Hepatocyte (in vitro differentiated cells): Measurements from ENCODE around the gene STX3.

ENCODE experiments used
- EZH2 ChIP-seq: fragments of 200-600 bp; sonication (generic); IDR thresholded peaks from 2 replicates; pipeline ENCODE4 v1.6.1; 2016; ENCODE audit warnings: antibody characterized with exemption, mild to moderate bottlenecking, borderline replicate concordance
- EZH2phosphoT487 ChIP-seq: fragments of 200-600 bp; sonication (generic); IDR thresholded peaks from one replicate; pipeline ENCODE4 v1.6.1; 2018; ENCODE audit warnings: antibody characterized with exemption, mild to moderate bottlenecking, low read depth, moderate library complexity; ENCODE audit not compliant: unreplicated experiment, severe bottlenecking
- TF ChIP-seq, protein P1 (sequence below): fragments of 200-600 bp; sonication (generic); IDR thresholded peaks from 2 replicates; pipeline ENCODE4 v1.5.1; 2016; ENCODE audit warnings: antibody characterized with exemption, mild to moderate bottlenecking; ENCODE audit not compliant: poor library complexity

DNA sequence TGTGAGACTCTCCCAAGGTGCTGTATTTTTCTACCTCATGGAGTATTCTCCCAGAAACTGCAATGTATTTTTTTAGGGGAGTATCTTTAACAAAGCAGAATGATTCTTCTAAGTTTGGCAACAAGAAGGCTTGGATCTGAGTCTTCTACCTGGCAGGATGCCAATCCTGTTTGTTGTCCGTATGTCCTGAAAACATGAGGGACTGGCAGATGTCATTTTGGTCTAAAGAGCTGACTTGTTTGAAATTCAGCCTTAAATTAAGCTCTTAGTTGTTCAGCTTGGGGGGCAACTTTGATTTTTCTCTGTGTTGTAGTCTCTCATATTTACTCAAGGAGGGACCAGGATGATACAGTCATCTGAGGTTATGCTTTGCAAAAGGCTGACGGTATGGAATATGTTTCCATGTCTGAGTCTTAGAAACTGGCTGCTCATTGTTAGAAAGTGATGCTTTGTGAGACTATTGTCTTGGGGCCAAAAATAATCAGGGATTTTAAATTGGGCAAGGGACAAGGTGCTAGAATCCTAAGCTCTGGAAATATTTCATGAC, 46.1 kb downstream of the STX3 start:
- TF ChIP-seq, protein P1, sequence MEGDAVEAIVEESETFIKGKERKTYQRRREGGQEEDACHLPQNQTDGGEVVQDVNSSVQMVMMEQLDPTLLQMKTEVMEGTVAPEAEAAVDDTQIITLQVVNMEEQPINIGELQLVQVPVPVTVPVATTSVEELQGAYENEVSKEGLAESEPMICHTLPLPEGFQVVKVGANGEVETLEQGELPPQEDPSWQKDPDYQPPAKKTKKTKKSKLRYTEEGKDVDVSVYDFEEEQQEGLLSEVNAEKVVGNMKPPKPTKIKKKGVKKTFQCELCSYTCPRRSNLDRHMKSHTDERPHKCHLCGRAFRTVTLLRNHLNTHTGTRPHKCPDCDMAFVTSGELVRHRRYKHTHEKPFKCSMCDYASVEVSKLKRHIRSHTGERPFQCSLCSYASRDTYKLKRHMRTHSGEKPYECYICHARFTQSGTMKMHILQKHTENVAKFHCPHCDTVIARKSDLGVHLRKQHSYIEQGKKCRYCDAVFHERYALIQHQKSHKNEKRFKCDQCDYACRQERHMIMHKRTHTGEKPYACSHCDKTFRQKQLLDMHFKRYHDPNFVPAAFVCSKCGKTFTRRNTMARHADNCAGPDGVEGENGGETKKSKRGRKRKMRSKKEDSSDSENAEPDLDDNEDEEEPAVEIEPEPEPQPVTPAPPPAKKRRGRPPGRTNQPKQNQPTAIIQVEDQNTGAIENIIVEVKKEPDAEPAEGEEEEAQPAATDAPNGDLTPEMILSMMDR = no peak
- TF ChIP-seq EZH2 (no peak), EZH2phosphoT487 (no peak)
